NCI-H524 (cell line): ENCODE data around the gene CFAP100.

Experiments
- DNase-seq, 2 experiments: peaks; one replicate each; lab custom pipeline; 2025; lab: John Stamatoyannopoulos, UW

CFAP100 gene

GRCh38 chr3:126373682-126374601 is 20.8 kb upstream of the CFAP100 start:
- no peak for DNase-seq

- DNase-seq, result no peak
Observed at GRCh38 chr3:126375835-126376331, 18.8 kb upstream of the CFAP100 start.

- DNase-seq, result no peak
Observed at GRCh38 chr3:126376444-126376843, 18.3 kb upstream of the CFAP100 start.

GRCh38 chr3:126377211-126377610 is 17.5 kb upstream of the CFAP100 start:
- DNase-seq, result no peak

GRCh38 chr3:126378341-126378751 is 16.4 kb upstream of the CFAP100 start:
- no peak for DNase-seq

GRCh38 chr3:126380011-126380768 is 14.5 kb upstream of the CFAP100 start:
- DNase-seq, result no peak

- DNase-seq, result no peak
Observed at GRCh38 chr3:126381966-126382365, 12.7 kb upstream of the CFAP100 start.

GRCh38 chr3:126389112-126389793 is 5.5 kb upstream of the CFAP100 start:
- peak; percentile 75 to 83 for DNase-seq

- DNase-seq, result peak in 1 of 2 experiments; percentile 42
Observed at GRCh38 chr3:126389794-126390146, 4.9 kb upstream of the CFAP100 start.

- no peak for DNase-seq
Observed at GRCh38 chr3:126390201-126390600, 4.5 kb upstream of the CFAP100 start.

- DNase-seq, result no peak
Observed at GRCh38 chr3:126390751-126391150, 4.0 kb upstream of the CFAP100 start.

- DNase-seq, result no peak
Observed at GRCh38 chr3:126391631-126392030, 3.1 kb upstream of the CFAP100 start.

- no peak for DNase-seq
Observed at GRCh38 chr3:126392246-126392645, 2.5 kb upstream of the CFAP100 start.

GRCh38 chr3:126393563-126393962 is 1.1 kb upstream of the CFAP100 start:
- DNase-seq, result no peak

GRCh38 chr3:126394977-126395321 is 240 bp downstream of the CFAP100 start:
- peak; percentile 56 to 75 for DNase-seq

- no peak for DNase-seq
Observed at GRCh38 chr3:126395846-126396513, 1.3 kb downstream of the CFAP100 start.

- no peak for DNase-seq
Observed at GRCh38 chr3:126396536-126396935, 1.8 kb downstream of the CFAP100 start.

- no peak for DNase-seq
Observed at GRCh38 chr3:126397610-126398422, 3.1 kb downstream of the CFAP100 start.

GRCh38 chr3:126398423-126399350 is 4.0 kb downstream of the CFAP100 start:
- no peak for DNase-seq

GRCh38 chr3:126399351-126399735 is 4.6 kb downstream of the CFAP100 start:
- no peak for DNase-seq
